ENCODE measurements around the gene SNTA1. TPM values are rescaled to one million over a fixed set of nuclear protein-coding genes. Genes with fewer than 3 reads are reported as not detected.
"Not testable (repeated sequence)": the region's sequence is repeated elsewhere in the genome, so short reads cannot be mapped to it uniquely, and the experiment has no call there.

The SNTA1 gene
- total RNA-seq, 1 donor from 2014 or later: 28.9 TPM

- no peak for DNase-seq (ENCODE audit: extremely low spot score, unreplicated experiment)
- Mint-ChIP-seq H3K4me1 (ENCODE audit: unreplicated experiment) (no peaks in the 10 kb centered on the region), H3K27ac (ENCODE audit: unreplicated experiment) (no peak overlapping the region), H3K27me3 (ENCODE audit: unreplicated experiment) (no peaks in the 10 kb centered on the region), H3K4me3 (ENCODE audit: unreplicated experiment) (no peak overlapping the region), H3K9me3 (ENCODE audit: unreplicated experiment) (no peaks in the 10 kb centered on the region), H3K36me3 (ENCODE audit: unreplicated experiment) (no peaks in the 10 kb centered on the region)
- TF ChIP-seq, protein P1, sequence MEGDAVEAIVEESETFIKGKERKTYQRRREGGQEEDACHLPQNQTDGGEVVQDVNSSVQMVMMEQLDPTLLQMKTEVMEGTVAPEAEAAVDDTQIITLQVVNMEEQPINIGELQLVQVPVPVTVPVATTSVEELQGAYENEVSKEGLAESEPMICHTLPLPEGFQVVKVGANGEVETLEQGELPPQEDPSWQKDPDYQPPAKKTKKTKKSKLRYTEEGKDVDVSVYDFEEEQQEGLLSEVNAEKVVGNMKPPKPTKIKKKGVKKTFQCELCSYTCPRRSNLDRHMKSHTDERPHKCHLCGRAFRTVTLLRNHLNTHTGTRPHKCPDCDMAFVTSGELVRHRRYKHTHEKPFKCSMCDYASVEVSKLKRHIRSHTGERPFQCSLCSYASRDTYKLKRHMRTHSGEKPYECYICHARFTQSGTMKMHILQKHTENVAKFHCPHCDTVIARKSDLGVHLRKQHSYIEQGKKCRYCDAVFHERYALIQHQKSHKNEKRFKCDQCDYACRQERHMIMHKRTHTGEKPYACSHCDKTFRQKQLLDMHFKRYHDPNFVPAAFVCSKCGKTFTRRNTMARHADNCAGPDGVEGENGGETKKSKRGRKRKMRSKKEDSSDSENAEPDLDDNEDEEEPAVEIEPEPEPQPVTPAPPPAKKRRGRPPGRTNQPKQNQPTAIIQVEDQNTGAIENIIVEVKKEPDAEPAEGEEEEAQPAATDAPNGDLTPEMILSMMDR (IDR thresholded peaks at IDR 0.05): no peak
Observed at GRCh38 chr20:33463332-33464101, 20.0 kb upstream of the SNTA1 start.

DNA sequence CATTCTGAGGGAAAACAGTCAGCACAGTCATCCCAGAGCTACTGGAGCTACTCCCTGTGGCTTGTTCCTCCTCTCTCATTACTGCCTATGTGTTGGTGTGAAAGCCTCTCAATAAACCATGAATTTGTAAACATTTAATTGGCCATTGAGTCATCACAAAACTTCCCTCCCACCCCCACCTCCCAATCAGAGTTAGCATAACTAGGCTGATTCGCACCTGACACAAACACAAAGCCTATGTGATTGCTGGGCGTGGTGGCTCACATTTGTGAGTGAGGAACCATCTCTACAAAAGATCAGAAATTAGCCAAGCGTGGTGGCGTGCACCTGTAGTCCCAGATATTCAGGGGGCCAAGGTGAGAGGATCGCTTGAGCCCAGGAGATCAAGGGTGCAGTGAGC is 17.1 kb upstream of the SNTA1 start:
- H3K9me3 Mint-ChIP-seq (ENCODE audit: unreplicated experiment): no peaks in the 10 kb centered on the region
- H3K4me1 Mint-ChIP-seq (ENCODE audit: unreplicated experiment): no peaks in the 10 kb centered on the region
- no peak for DNase-seq (ENCODE audit: extremely low spot score, unreplicated experiment)
- H3K27ac Mint-ChIP-seq (ENCODE audit: unreplicated experiment): no peak overlapping the region
- H3K36me3 Mint-ChIP-seq (ENCODE audit: unreplicated experiment): no peaks in the 10 kb centered on the region
- no peaks in the 10 kb centered on the region for H3K27me3 Mint-ChIP-seq (ENCODE audit: unreplicated experiment)
- H3K4me3 Mint-ChIP-seq (ENCODE audit: unreplicated experiment): no peak overlapping the region
- TF ChIP-seq, protein P1 (IDR thresholded peaks at IDR 0.05): no peak

DNA sequence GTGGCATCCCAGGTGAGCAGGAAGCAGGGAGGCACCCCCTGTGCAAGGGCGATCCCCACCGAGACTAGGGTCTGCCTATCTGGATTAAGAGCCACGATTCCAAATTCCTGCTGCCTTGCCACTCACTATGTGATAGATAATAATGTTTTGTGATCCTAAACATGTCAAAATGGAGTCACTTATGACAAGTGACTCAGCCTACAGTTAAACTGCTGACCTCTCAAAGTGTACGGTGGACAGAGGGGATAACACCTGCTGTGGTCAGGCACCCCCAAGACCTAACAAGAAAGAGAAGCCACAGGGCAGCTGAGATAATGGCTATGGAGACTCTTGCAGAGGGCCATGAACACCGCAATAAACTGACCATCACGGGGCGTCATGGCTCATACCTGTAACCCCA is 16.0 kb upstream of the SNTA1 start:
- TF ChIP-seq, protein P1 (IDR thresholded peaks at IDR 0.05): no peak
- Mint-ChIP-seq H3K9me3 (ENCODE audit: unreplicated experiment) (no peaks in the 10 kb centered on the region), H3K36me3 (ENCODE audit: unreplicated experiment) (no peaks in the 10 kb centered on the region), H3K27ac (ENCODE audit: unreplicated experiment) (no peak overlapping the region), H3K27me3 (ENCODE audit: unreplicated experiment) (no peaks in the 10 kb centered on the region), H3K4me3 (ENCODE audit: unreplicated experiment) (no peak overlapping the region), H3K4me1 (ENCODE audit: unreplicated experiment) (no peaks in the 10 kb centered on the region)
- no peak for DNase-seq (ENCODE audit: extremely low spot score, unreplicated experiment)

GRCh38 chr20:33456916-33457642 is 13.5 kb upstream of the SNTA1 start:
- not testable (repeated sequence) for H3K4me3 Mint-ChIP-seq (ENCODE audit: unreplicated experiment); H3K4me1 Mint-ChIP-seq (ENCODE audit: unreplicated experiment); H3K36me3 Mint-ChIP-seq (ENCODE audit: unreplicated experiment); H3K9me3 Mint-ChIP-seq (ENCODE audit: unreplicated experiment); H3K27me3 Mint-ChIP-seq (ENCODE audit: unreplicated experiment); H3K27ac Mint-ChIP-seq (ENCODE audit: unreplicated experiment)
- TF ChIP-seq, protein P1 (IDR thresholded peaks at IDR 0.05): peak; percentile 92
- peak; percentile 94 for DNase-seq (ENCODE audit: extremely low spot score, unreplicated experiment)

- Mint-ChIP-seq H3K9me3 (ENCODE audit: unreplicated experiment) (no peaks in the 10 kb centered on the region), H3K4me1 (ENCODE audit: unreplicated experiment) (no peaks in the 10 kb centered on the region), H3K27ac (ENCODE audit: unreplicated experiment) (no peak overlapping the region), H3K27me3 (ENCODE audit: unreplicated experiment) (no peaks in the 10 kb centered on the region), H3K4me3 (ENCODE audit: unreplicated experiment) (no peak overlapping the region), H3K36me3 (ENCODE audit: unreplicated experiment) (no peaks in the 10 kb centered on the region)
- DNase-seq (ENCODE audit: extremely low spot score, unreplicated experiment): no peak
- TF ChIP-seq, protein P1 (IDR thresholded peaks at IDR 0.05): no peak
Observed at GRCh38 chr20:33450867-33451266, 7.3 kb upstream of the SNTA1 start.
